NK-92 treated with Interleukin-12 subunit alpha and Interleukin-12 subunit beta, amount 100 ng/mL, for 24 hours (cell line): ENCODE data around the gene PRRC2A.

Experiments used
- DNase-seq: peaks from one replicate; lab custom pipeline; 2025; lab: John Stamatoyannopoulos, UW

PRRC2A gene

GRCh38 chr6:31666337-31666965, 45.9 kb downstream of the PRRC2A start:
- DNase-seq = no peak

- DNase-seq = no peak
These were observed 49.2 kb downstream of the PRRC2A start, which contains the start of gene LY6G5B for GRCh38 chr6:31669676-31670075. Gene LY6G5B, plus strand, starts transcription at chr6:31669976. Its CDS starts 975 bp downstream, at chr6:31670951.

- no peak for DNase-seq
These were observed 55.9 kb downstream of the PRRC2A start for GRCh38 chr6:31676322-31676903.

GRCh38 chr6:31676904-31677303, 56.4 kb downstream of the PRRC2A start:
- no peak for DNase-seq

- DNase-seq = no peak
These were observed 57.4 kb downstream of the PRRC2A start for GRCh38 chr6:31677955-31678354.

GRCh38 chr6:31680226-31681134, 60.0 kb downstream of the PRRC2A start, which contains the start of gene LY6G5C:
Gene LY6G5C, minus strand, starts transcription at chr6:31681067. Its CDS starts 694 bp downstream, at chr6:31680373.
- no peak for DNase-seq

- DNase-seq = no peak
These were observed 60.7 kb downstream of the PRRC2A start for GRCh38 chr6:31681135-31681671.

- DNase-seq = no peak
These were observed 63.1 kb downstream of the PRRC2A start for GRCh38 chr6:31683591-31683990.

- no peak for DNase-seq
These were observed 66.0 kb downstream of the PRRC2A start for GRCh38 chr6:31686483-31686882.

- no peak for DNase-seq
These were observed 66.8 kb downstream of the PRRC2A start for GRCh38 chr6:31687321-31687720.
